Right cardiac atrium (tissue), 5 donors: ENCODE measurements around the gene AK9. TPM values are rescaled to one million over a fixed set of nuclear protein-coding genes. Genes with fewer than 3 reads are reported as not detected.

Experiments used
- ATAC-seq, 2 donors: fragments of 200-7000 bp; cut with Tn5 transposase; one replicate each; pipeline versions ENCODE4 v1.8.0 to v1.9.1; 2020; ENCODE audit warnings: moderate library complexity in 2 of 2, mild to moderate bottlenecking in 1 of 2
- DNase-seq, 3 donors: peaks; one replicate each; pipeline ENCODE4 v3.0.0-alpha.2; 2020
- H3K27ac ChIP-seq: one replicate; pipeline ENCODE4 v1.5.1; 2013; ENCODE audit warnings: mild to moderate bottlenecking, low read length, control low read depth, moderate library complexity
- H3K27me3 ChIP-seq: one replicate; pipeline ENCODE4 v1.6.1; 2013; ENCODE audit not compliant: control insufficient read depth, insufficient read depth
- H3K4me1 ChIP-seq: one replicate; pipeline ENCODE4 v1.6.1; 2013; ENCODE audit warnings: low read length; ENCODE audit not compliant: control insufficient read depth, insufficient read depth
- H3K4me3 ChIP-seq: one replicate; pipeline ENCODE4 v1.5.1; 2013; ENCODE audit warnings: low read length, control low read depth
- H3K9me3 ChIP-seq: one replicate; pipeline ENCODE4 v1.6.1; 2013; ENCODE audit warnings: low read length; ENCODE audit not compliant: control insufficient read depth
- WGBS: extraction: QIAGEN DNeasy Blood & Tissue Kit; methylation state at CpG from one replicate; pipeline ENCODE4 v1.1.7; 2013; 5-methylcytosine and 5-hydroxymethylcytosine counted together
- intact Hi-C, 4 donors: fragments of 100-400 bp; cut with DNase I; formaldehyde crosslinking; loops; one replicate each; pipeline versions ENCODE4 v1.11.0 to v1.14.0; 2022 to 2023
- polyA plus RNA-seq: library from polyadenylated mRNA; stranded (reverse); fragments of 200-250 nt; gene quantifications from one replicate; pipeline ENCODE4 v1.2.3, GENCODE V29; 2013
- total RNA-seq, 4 donors: library from RNA; stranded (reverse); fragmentation: NEBNext Ultra II Directional; extraction: Animal tissue kit (Norgen Biotek cat#: 25700); gene quantifications; one replicate each; pipeline ENCODE4 v1.2.1, GENCODE V29; 2021
- donor health status: healthy with polysubstance abuse.
- donor health status: DM: no; HTN: yes; CAD: no.
- donor health status: DM: no; HTN: no; CAD: no.
- donor health status: DM: no; HTN: yes; CAD: no; lungs with severe emphysema.
- donor health status: DM: yes; HTN: yes; CAD: no.

AK9 gene
- total and polyA plus RNA-seq, 5 donors, result 8.3 to 13.2 (median 12.4) TPM

DNA sequence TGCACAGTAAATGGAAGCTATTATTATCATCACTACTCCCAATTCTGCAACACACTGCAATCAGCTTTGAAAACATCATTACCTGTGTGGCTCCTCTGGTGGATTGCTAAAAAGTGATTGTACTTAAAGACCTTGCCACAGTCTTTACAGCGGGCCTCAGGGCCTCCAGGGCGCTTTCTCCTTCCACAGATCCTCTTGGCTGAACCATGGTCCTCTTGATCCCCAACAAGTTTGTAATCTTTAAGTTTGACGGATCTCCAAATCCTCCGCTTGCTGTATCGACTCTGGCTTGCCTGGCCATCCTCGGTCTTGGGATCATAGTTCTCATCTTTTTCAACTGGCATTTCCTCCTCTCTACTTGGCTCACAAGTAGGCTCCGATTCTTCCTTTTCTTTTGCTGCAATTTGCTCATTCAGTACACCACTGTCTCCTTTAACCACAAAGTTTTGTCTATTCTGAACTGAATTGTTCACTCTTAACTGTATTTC, 210.0 kb downstream of the AK9 start:
- WGBS, result 96% methylated on average over 7 of the region's 7 CpGs
- no peak overlapping the region for H3K27ac ChIP-seq
- H3K9me3 ChIP-seq, result no peaks in the 10 kb centered on the region
- no peaks in the 10 kb centered on the region for H3K27me3 ChIP-seq
- peaks cover 11% of the 10 kb centered on the region for H3K4me1 ChIP-seq
- ATAC-seq (no peak), DNase-seq (no peak)
- intact Hi-C loops, result no loop called here
- H3K4me3 ChIP-seq, result no peak overlapping the region

DNA sequence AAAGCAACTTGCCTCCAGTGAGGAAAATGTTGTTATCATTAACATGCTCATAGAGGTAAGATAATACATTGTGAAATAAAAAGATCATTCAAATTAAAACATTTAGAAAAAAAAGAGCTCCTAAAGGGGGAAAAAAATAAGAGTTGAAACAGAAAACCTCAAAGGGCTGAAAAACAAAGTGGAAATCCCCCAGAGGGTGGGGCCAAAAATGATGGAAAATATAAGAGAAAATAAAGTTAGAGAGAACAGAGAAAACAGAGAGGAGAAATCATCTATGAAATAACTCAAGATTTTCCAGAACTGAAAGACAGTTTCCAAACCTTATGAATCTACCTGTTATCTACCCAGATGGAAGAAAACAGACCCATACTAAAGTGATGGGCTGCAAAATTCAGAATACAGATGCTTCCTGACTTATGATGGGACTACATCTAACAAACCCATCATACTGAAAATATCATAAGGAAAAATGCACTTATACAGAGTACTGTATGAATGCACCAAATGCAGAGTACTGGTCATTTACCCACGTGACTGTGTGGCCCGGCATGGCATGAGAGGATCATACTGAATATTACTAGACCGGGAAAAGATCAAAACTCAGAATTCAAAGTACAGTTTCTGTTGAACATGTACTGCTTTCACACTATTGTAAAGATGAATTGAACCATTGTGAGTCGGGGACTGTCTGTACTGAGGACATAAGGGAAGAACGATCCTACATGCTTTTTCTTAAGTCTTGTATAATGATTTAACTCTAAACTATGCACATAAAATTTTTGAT, 212.0 kb downstream of the AK9 start:
- no peak for DNase-seq
- no peak for ATAC-seq
- Histone ChIP-seq H3K27ac (no peak overlapping the region), H3K9me3 (no peaks in the 10 kb centered on the region), H3K4me3 (no peak overlapping the region), H3K27me3 (no peaks in the 10 kb centered on the region), H3K4me1 (peaks cover 11% of the 10 kb centered on the region)
- 87% methylated on average over 5 of the region's 5 CpGs for WGBS
- intact Hi-C loops, result no loop called here

DNA sequence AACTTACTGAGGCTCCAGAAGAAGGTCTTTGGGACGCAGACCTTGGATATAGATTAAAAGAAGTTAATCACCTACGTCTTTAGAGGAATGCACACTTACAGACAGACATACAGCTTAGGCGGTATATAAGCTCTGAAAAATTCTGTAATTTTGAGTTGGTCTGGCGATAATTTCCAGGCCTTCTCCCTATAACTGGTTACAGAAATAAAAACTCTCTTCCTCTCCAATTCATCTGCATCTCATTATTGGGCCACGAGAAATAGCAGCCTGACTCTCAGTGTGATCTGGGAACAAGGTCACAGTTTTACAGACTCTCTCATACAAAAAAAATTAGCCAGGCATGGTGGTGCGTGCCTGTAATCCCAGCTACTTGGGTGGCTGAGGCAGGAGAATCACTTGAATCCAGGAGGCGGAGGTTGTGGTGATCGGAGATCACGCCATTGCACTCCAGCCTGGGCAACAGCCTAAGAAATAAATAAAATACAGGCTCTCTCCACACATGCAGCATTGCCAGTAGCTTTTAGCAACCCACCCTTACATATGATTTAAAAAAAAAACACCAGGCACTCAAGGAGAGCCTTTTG, 212.7 kb downstream of the AK9 start:
- WGBS, result 93% methylated on average over 9 of the region's 9 CpGs
- no peak for DNase-seq
- H3K27me3 ChIP-seq, result no peaks in the 10 kb centered on the region
- no peak overlapping the region for H3K4me3 ChIP-seq
- no peak for ATAC-seq
- H3K9me3 ChIP-seq, result no peaks in the 10 kb centered on the region
- H3K27ac ChIP-seq, result no peak overlapping the region
- H3K4me1 ChIP-seq, result peaks cover 11% of the 10 kb centered on the region
- intact Hi-C loops, result no loop called here

DNA sequence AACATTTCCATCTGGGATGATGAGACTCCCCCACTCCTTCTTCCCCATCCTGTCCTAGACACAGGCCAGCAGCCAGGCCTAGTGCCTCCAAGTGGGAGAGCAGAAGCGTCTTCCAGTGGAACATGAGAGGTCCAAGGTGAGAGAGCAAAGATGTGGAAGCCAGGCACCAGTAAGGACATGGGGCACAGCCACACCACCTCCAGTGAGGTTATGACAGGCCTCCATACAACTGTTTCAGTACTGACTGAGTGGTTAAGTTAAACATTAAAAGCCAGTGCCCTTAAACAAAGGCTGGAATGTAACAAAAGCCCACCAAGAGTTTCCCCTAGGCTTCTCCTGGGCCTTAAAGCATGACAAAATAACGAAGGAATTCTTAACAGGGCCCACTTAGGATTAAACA, 213.3 kb downstream of the AK9 start:
- no peaks in the 10 kb centered on the region for H3K27me3 ChIP-seq
- no peaks in the 10 kb centered on the region for H3K9me3 ChIP-seq
- peaks cover 11% of the 10 kb centered on the region for H3K4me1 ChIP-seq
- intact Hi-C loops, result no loop called here
- no peak for ATAC-seq
- no peak overlapping the region for H3K4me3 ChIP-seq
- H3K27ac ChIP-seq, result no peak overlapping the region
- no peak for DNase-seq
- 70% methylated on average over 2 of the region's 2 CpGs for WGBS

DNA sequence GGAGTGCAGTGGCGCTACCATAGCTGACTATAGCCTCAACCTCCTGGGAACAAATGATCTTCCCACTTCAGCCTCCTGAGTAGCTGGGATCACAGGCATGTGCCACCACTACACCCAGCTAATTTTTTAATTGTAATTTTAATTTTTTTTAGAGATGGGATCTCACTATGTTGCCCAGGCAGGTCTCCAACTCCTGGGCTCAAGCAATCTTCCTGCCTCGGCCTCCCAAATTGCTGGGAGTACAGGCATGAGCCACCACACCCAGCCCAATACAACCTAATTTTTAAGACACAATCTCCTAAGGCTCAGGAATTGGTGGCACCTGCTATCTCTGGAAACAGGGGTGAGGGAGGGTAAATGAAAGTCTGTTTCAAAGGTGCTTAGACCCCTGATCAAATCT, 213.8 kb downstream of the AK9 start:
- intact Hi-C loops, result no loop called here
- H3K4me1 ChIP-seq, result peaks cover 10% of the 10 kb centered on the region

DNA sequence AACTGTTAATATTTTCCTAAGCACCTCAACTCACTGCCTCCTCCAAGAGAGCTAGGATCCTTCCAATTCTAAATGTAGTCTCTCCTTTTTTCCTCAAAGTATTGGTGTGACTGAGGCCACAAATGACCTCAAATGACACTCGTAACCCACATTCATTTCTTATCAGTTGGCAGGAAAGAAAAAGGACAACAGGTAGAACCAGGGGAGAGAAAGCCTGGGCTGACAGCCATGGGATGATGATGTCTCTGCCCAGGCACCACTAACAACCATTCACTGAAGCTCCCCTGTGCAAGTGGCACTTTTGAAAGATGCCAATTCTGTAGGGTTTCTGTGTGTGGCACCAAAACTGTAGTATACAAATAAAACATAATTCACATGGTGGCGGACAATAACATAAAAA, 215.4 kb downstream of the AK9 start:
- Histone ChIP-seq H3K27ac (no peak overlapping the region), H3K9me3 (no peaks in the 10 kb centered on the region), H3K27me3 (no peaks in the 10 kb centered on the region), H3K4me3 (no peak overlapping the region), H3K4me1 (peaks cover 4% of the 10 kb centered on the region)
- WGBS, result 78% methylated on average over 2 of the region's 2 CpGs
- no peak for ATAC-seq
- intact Hi-C loops, result no loop called here
- DNase-seq, result no peak

More for the DNA sequence above, 213.8 kb downstream of the AK9 start:
- WGBS, result 96% methylated on average over 2 of the region's 2 CpGs
- ATAC-seq (no peak), DNase-seq (no peak)
- Histone ChIP-seq H3K9me3 (no peaks in the 10 kb centered on the region), H3K27ac (no peak overlapping the region), H3K4me3 (no peak overlapping the region), H3K27me3 (no peaks in the 10 kb centered on the region)

DNA sequence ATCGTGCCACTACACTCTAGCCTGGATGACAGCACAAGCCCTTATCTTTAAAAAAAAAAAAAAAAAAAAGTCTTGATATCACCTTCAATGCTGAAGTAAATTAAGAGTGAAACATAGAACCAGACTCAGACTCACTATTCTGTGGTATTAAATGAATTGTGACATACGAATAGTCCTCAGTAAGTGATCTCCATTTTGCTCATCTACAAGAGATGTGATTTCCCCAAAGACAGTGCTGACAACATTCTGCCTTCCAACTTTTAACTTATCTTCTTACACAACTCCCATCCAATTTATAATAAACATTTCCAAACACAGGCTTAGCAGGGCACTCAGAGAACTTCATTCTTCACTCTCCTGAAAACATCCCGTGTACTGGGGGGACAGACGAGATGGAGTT, 216.0 kb downstream of the AK9 start:
- DNase-seq (no peak), ATAC-seq (no peak)
- Histone ChIP-seq H3K9me3 (no peaks in the 10 kb centered on the region), H3K4me3 (no peak overlapping the region), H3K27me3 (no peaks in the 10 kb centered on the region), H3K4me1 (peaks cover 4% of the 10 kb centered on the region), H3K27ac (no peak overlapping the region)
- intact Hi-C loops, result no loop called here
- 89% methylated on average over 4 of the region's 4 CpGs for WGBS

DNA sequence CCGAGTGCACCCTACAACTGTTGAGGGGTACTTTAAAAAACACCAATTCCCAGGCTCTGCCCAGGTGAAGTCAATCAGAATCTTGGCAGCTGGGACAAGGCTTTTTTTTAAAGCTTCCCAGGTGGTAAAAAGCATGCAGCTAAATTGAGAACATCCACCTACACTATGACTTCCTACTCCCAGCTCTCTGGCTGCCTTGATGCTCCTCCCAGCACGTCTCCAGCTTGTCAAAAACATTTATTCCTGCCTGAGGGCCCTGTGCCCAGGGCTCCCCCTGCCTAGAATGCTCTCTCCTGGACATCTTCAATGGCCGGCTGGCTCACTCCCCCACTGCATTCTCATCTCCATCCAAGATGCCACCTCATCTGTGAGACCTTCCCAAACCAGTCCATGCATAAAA, 217.9 kb downstream of the AK9 start:
- H3K9me3 ChIP-seq, result no peaks in the 10 kb centered on the region
- no peak overlapping the region for H3K27ac ChIP-seq
- no peaks in the 10 kb centered on the region for H3K4me1 ChIP-seq
- intact Hi-C loops, result no loop called here
- WGBS, result 93% methylated on average over 3 of the region's 3 CpGs
- DNase-seq (no peak), ATAC-seq (no peak)
- H3K27me3 ChIP-seq, result no peaks in the 10 kb centered on the region
- H3K4me3 ChIP-seq, result no peak overlapping the region

DNA sequence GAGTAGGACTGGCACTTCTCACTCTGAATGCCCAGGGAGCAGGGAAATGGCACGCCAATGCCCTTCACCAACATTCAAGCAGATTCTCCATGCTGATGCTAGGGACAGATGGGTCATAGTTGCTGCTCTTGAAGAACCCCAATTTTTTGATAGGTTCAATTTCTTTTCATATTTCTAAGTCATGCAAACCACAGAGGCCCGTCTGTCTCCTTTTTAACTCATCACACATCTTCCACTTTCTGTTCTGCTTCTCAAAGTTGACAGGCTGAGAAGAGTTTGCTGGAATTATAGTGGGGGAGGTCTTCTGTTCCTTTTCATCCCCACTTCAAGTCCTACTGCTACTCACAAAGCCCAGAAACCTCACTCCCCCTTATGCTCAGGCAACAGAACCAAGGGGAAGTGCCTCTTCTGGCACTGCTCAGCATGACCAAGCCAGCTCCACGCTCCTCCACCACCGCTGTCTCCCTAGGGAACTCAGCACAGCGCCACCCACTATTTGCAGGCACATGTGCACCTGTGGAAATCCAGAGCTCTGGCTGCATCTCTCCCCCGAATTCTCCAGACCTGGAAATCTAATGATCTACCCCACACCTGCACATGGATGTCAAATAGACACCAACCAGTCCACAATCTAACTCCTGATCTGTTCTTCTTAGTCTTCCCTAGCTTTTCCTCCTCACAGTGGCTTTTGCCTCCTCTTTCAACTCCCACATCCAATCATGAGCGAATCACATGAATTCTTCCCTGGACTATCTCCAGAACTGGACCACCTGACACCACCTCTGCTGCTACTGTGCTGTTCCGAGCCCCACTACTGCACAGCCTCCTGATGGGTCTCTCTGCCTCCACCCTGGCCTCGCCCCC, 218.6 kb downstream of the AK9 start:
- no peak overlapping the region for H3K27ac ChIP-seq
- intact Hi-C loops, result no loop called here
- WGBS, result 96% methylated on average over 9 of the region's 9 CpGs
- no peaks in the 10 kb centered on the region for H3K9me3 ChIP-seq
- H3K27me3 ChIP-seq, result no peaks in the 10 kb centered on the region
- H3K4me1 ChIP-seq, result no peaks in the 10 kb centered on the region
- no peak for DNase-seq
- no peak overlapping the region for H3K4me3 ChIP-seq
- ATAC-seq, result no peak

DNA sequence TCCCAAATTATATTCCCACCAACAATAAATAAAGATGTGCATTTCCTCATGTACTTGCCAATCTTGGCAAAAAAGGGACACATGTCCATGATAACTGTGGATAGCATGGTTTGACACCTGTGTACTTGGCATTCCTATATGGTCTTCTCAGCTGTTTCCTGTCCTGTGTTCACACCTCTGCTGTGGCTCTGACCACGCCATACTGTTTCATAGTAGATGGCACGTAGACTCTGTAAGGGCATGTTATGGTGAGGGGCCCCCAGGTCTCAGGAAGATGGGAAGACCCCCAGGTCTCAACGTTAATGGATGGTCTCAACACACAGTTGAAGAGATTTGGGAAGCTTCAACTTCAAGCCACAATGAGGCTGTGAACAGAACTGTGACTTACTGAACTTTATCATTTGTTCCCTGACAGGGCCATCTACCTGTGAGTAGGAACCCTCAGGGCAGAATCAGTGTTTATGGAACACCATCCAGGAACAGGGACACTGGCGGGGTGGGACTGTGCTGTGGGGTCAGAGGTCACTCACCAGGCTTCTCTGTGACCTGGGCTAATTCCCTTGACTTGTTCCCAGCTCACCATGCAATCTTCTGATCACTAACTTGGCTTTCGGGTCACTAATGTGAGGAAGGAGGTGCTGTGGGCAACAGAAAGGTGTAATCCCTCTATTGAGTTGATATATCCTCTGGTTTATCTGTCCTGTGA, 219.7 kb downstream of the AK9 start:
- 92% methylated on average over 5 of the region's 5 CpGs for WGBS
- Histone ChIP-seq H3K27me3 (no peaks in the 10 kb centered on the region), H3K27ac (no peak overlapping the region), H3K9me3 (no peaks in the 10 kb centered on the region), H3K4me1 (no peaks in the 10 kb centered on the region), H3K4me3 (no peak overlapping the region)
- intact Hi-C loops, result no loop called here
- DNase-seq (no peak), ATAC-seq (no peak)
